AG09309 (cell line): ENCODE measurements around the gene ECSIT.
A peak's percentile ranks its signal among the peaks of the same experiment; 100 is the strongest.

Source experiments
- DNase-seq: peaks from one replicate; pipeline ENCODE4 v3.0.0-alpha.2; 2010; ENCODE audit warnings: low read depth
- H3K4me3 ChIP-seq: 2 replicates; pipeline ENCODE4 v1.5.1; 2011; ENCODE audit warnings: mild to moderate bottlenecking, low read depth, low read length, moderate library complexity; ENCODE audit not compliant: control insufficient read depth
- TF ChIP-seq, protein P1 (sequence below): IDR thresholded peaks from 2 replicates; pipeline ENCODE4 v1.5.1; 2011; ENCODE audit warnings: mild to moderate bottlenecking, low read depth, low read length, inconsistent platforms; ENCODE audit not compliant: insufficient read depth, control insufficient read depth; ENCODE audit errors: missing control alignments

Gene ECSIT

DNA sequence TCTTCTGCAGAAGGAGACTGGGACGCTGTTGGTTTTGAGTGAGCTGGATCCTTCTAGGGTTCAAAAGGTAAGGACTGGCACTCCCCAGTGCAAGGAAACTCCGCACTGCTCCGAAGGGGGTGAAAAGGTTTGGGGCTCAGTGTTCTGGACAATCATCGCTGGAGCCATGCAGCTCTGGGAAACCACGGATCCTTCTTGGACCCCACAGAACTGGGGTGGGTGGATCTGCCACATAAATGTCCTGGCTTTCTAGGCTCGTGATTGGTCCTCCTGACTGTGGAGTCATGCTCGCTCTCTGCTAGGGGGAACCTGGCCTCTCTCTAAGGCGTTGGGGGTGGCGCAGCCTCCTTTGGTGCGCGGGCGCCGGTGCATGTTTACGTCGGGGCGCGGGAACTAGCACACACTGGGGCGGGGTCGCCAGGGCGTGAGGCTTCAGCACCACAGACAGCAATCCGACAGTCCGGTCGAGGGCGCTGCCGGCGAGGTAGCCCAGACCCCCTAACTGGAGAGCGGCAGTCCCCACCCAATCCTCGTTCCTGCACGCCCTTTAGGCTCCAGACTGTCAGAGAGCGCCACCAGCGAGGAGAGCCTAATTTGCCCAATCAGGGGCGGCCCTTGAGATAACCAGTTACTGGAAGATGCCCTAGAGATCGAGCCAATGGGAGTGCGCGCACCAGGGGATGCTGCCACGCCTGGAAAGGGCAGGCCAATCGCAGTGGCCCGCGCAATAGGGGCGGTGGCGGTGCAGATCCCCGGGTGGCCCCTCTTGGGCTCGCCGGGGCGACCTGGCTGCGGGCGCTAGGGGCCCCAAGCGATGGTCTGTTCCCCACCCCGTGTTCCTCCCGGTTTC is 47.2 kb downstream of the ECSIT start:
- TF ChIP-seq, protein P1, sequence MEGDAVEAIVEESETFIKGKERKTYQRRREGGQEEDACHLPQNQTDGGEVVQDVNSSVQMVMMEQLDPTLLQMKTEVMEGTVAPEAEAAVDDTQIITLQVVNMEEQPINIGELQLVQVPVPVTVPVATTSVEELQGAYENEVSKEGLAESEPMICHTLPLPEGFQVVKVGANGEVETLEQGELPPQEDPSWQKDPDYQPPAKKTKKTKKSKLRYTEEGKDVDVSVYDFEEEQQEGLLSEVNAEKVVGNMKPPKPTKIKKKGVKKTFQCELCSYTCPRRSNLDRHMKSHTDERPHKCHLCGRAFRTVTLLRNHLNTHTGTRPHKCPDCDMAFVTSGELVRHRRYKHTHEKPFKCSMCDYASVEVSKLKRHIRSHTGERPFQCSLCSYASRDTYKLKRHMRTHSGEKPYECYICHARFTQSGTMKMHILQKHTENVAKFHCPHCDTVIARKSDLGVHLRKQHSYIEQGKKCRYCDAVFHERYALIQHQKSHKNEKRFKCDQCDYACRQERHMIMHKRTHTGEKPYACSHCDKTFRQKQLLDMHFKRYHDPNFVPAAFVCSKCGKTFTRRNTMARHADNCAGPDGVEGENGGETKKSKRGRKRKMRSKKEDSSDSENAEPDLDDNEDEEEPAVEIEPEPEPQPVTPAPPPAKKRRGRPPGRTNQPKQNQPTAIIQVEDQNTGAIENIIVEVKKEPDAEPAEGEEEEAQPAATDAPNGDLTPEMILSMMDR = no peak
- DNase-seq = peak; percentile 35
- peak overlapping the region; percentile 23 for H3K4me3 ChIP-seq

DNA sequence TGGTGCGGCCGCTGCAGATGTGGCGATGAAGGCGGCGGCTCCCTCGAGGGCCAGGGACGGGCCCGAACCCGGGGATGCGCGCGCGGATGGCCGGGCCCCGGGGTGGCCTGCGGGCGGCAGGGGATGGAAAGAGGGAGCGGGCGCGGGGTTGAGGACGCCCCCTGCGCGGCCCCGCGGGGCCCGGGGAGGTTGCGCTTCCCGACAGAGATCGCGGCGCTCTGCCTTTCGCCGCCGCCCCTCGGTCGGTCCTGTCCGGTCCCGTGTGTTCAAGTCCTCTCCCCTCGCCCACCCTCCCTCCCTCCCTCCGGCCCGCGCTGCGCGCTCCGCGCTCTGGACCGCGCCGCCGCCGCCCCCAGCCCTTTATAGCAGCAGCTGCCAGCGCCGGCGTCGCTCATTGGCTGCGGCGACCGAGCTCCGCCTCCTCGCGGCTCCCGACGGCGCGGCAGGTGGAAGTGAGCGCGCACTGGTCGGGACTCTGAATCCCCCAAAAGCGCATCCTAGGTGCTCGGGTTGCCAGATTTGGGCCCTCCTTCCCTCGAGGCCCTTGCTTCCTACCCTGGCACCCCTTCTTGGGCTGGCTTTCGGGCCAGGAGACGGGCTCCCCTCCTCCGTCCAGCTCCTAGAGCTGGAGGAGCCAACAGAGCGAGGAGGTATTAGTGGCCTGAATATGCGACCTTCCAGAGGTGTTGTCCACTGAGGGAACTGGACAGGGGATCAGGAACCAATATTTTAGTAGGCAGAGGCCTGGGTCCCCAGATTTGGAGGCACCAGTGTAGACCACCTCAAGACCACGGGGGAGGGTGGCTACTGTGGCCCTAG is 48.0 kb downstream of the ECSIT start, which contains the start of gene ELAVL3:
ELAVL3 (minus strand) TSS at position 332 of the 819 bp plus-strand sequence. CDS start 438 bp downstream, outside the sequence.
- no peak within 1 kb of the TSS for H3K4me3 ChIP-seq
- TF ChIP-seq, protein P1 = no peak
- no peak for DNase-seq

DNA sequence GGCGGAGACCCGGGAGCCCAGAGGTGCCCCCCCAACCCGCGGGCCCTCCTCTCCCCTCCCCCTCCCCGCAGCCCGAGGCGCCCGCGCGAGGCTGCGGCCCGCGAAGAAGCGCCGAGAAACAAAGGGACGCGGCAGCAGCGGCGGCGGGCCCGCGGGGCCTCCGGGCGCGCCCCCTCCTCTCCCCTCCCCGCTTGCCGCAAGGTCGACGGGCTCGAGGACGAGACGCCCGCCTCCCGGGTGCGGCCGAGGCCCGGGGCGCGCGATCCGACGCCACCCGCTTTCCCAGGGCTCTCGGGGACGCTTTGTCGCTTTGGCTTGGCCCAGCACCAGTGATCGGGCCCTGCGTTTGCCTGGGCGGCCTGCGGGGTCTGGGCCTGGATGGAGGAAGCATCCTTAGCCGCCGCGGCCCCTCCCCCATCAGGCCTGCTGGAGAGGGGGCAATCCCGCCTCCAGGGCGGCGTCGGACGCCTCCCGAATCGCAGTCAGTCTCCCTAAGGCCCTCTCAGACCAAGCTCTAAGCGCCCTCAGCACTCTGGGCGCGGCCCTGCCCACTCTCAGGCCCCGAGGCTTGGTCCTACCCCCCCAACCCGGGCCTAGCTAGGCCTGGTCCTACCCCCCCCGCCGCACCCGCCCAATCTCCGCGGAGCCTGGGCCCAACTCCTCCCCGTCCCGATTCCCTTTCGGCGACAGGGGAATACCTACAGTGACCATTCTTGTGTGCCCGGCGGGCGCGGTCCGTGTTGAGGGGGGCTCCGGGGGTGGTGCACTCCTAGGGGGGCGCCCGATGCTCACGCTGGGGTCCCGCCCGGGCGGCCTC is 48.8 kb downstream of the ECSIT start:
- TF ChIP-seq, protein P1 = no peak
- DNase-seq = no peak
- H3K4me3 ChIP-seq = no peak overlapping the region

DNA sequence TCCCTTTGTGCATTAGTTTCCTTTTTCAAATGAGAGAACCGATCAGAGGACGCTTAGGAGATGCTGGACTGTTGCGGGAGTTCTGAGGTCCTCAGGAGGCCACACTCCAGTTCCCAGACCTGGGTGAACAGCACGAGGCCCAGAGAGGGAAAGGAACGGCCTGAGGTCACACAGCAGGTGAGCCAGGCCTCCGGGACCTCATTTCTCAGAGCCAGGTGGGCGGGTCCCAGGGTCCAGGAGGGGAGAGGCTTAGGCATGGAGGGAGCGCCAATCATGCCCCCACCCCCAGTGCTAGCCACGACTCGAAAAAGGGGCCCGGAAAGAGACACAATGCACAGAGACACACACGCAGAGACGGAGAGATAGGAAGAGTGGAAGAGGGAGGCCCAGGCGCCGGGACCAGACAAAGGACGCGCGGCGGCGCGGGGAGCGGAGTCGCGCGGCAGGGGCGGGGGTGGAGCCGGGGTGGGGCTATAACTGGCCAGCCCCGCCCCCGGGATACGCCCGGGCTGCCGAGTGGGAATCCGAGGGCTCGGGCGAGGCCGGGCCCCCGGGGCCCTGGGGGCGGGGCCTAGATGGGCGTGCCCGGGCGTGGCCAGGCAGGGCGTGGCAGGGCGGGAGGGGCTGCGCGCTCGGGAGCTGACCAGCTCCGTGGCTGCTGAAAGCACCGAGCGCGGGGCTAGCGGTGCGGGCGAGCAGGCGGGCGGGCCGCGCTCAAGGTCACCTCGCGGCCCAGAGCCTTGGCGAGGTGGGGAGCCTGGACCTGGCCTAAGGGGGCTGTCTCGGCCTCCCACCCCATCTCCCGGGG is 49.6 kb downstream of the ECSIT start:
- TF ChIP-seq, protein P1 = no peak
- no peak for DNase-seq
- H3K4me3 ChIP-seq = no peak overlapping the region

DNA sequence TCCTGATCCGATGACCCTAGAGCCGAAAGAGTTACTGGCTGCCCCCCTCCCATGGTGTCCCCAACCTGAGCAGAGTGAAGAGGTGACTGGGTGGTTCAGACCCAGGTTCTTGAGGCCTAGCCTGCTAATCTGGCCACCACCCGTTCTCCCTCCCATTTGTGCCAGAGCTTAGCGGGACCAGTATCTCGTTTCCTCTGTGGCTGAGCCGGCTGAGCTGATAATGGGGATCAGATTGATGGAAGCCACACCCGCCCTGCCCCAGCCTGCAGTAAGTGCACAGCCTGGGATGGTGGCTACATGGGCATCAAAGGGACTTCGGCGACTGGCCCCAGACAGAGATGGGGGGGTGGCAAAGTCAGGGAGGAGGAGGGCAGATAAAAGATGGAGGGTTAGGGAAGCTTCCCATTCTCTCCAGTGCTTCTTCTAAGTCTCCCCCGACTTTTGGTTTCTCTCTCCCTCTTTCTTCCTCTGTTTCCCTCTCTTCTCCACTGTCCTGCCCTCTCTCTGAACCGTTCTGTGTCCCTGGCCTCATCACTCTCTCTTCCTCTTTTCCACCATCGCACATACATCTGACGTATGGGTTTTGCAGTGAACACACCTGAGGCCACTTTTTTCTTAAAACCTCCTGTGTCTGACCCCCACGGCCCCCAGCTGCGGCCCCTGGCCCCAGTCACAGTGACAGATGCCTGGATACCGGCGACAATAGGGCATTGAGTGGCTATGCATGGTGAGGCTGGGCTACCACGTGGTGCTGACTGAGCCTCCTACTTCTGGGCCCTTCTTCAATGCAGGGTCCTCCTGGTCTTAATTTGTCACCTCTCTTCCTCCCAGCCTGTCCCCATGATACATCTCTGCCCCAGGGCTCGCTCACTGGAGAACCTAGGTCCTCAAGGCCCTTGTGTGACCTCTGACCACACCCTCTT is 50.5 kb downstream of the ECSIT start:
- no peak overlapping the region for H3K4me3 ChIP-seq
- TF ChIP-seq, protein P1 = no peak
- no peak for DNase-seq
